IMR-90 (cell line): Measurements from ENCODE around the gene SGPL1. TPM values are rescaled to one million over a fixed set of nuclear protein-coding genes. Genes with fewer than 3 reads are reported as not detected.

Experiments used
- ATAC-seq: fragments of 200-7000 bp; cut with Tn5 transposase; 2 replicates; pipeline ENCODE4 v1.9.1; 2020; ENCODE audit warnings: low read depth, mild to moderate bottlenecking, moderate library complexity
- BruUV-seq: library from RNA; stranded (reverse); fragments of 400-500 nt; replicated peaks from 2 replicates; lab custom pipeline; 2021; lab: Mats Ljungman, UMichigan
- CTCF ChIA-PET: fragments of 300-600 bp; formaldehyde crosslinking; extraction: SDS; loops from one replicate; lab custom pipeline; 2021; ENCODE audit warnings: antibody characterized with exemption; lab: Yijun Ruan, JAX
- POLR2A ChIA-PET: fragments of 300-600 bp; sonication (Branson Sonifier 250); formaldehyde crosslinking; loops from one replicate; lab custom pipeline; 2022; ENCODE audit warnings: antibody characterized with exemption; ENCODE audit not compliant: unreplicated experiment; lab: Charles Lee
- DNase-seq: peaks from one replicate; pipeline ENCODE4 v3.0.0; 2013
- H2AFZ ChIP-seq: replicated peaks from 2 replicates; pipeline ENCODE3; 2013; ENCODE audit warnings: low read length, mild to moderate bottlenecking; ENCODE audit not compliant: poor library complexity
- H2AK5ac ChIP-seq: 2 replicates; pipeline ENCODE4 v1.6.1; 2013; ENCODE audit warnings: low read depth, low read length, inconsistent platforms
- H2AK9ac ChIP-seq: replicated peaks from 2 replicates; pipeline ENCODE3; 2013; ENCODE audit warnings: mild to moderate bottlenecking, low read depth, low read length, moderate library complexity; ENCODE audit not compliant: poor library complexity
- H2BK120ac ChIP-seq: 2 replicates; pipeline ENCODE4 v1.6.1; 2013; ENCODE audit warnings: low read depth, low read length, inconsistent platforms
- H2BK15ac ChIP-seq: 3 replicates; pipeline ENCODE4 v1.6.1; 2013; ENCODE audit warnings: low read depth, low read length, inconsistent platforms
- H2BK20ac ChIP-seq: 2 replicates; pipeline ENCODE4 v1.6.1; 2013; ENCODE audit warnings: low read depth, mild to moderate bottlenecking, inconsistent platforms, low read length, moderate library complexity
- H2BK5ac ChIP-seq: 2 replicates; pipeline ENCODE4 v1.6.1; 2013; ENCODE audit warnings: mild to moderate bottlenecking, low read depth, low read length, inconsistent platforms; ENCODE audit not compliant: poor library complexity, severe bottlenecking
- H3K14ac ChIP-seq: replicated peaks from 2 replicates; pipeline ENCODE4 v1.6.1; 2013; ENCODE audit warnings: low read depth, low read length, inconsistent platforms
- H3K18ac ChIP-seq: 2 replicates; pipeline ENCODE4 v1.6.1; 2013; ENCODE audit warnings: low read depth, low read length, control low read depth
- H3K23ac ChIP-seq: 2 replicates; pipeline ENCODE4 v1.6.1; 2013; ENCODE audit warnings: low read depth, low read length, inconsistent platforms
- H3K27ac ChIP-seq: 2 replicates; pipeline ENCODE4 v1.5.1; 2013; ENCODE audit warnings: mild to moderate bottlenecking, control low read depth, low read length; ENCODE audit not compliant: insufficient read depth
- H3K27me3 ChIP-seq: 2 replicates; pipeline ENCODE4 v1.6.1; 2013; ENCODE audit warnings: low read length; ENCODE audit not compliant: control insufficient read depth, insufficient read depth
- H3K36me3 ChIP-seq: 2 replicates; pipeline ENCODE4 v1.6.1; 2013; ENCODE audit warnings: low read length, mixed read lengths; ENCODE audit not compliant: control insufficient read depth, insufficient read depth
- H3K4ac ChIP-seq: 2 replicates; pipeline ENCODE4 v1.6.1; 2013; ENCODE audit warnings: low read depth, low read length, inconsistent platforms
- H3K4me1 ChIP-seq: 2 replicates; pipeline ENCODE4 v1.6.1; 2013; ENCODE audit warnings: low read length, mixed read lengths; ENCODE audit not compliant: control insufficient read depth, insufficient read depth
- H3K4me2 ChIP-seq: 2 replicates; pipeline ENCODE4 v1.6.1; 2013; ENCODE audit warnings: low read depth, mild to moderate bottlenecking, control low read depth, low read length, moderate library complexity
- H3K4me3 ChIP-seq: 2 replicates; pipeline ENCODE4 v1.5.1; 2013; ENCODE audit warnings: low read depth, mild to moderate bottlenecking, control low read depth, low read length, moderate library complexity; ENCODE audit not compliant: insufficient read depth
- H3K56ac ChIP-seq: 2 replicates; pipeline ENCODE4 v1.6.1; 2013; ENCODE audit warnings: low read length, inconsistent platforms; ENCODE audit not compliant: insufficient read depth; ENCODE audit errors: extremely low read depth
- H3K79me1 ChIP-seq, 2 experiments: 2 replicates each; pipeline ENCODE4 v1.6.1; 2013; ENCODE audit warnings: low read length in 2 of 2, inconsistent platforms in 1 of 2, low read depth in 1 of 2
- H3K9ac ChIP-seq: 2 replicates; pipeline ENCODE4 v1.6.1; 2013; ENCODE audit warnings: low read depth, low read length, control low read depth
- H3K9me1 ChIP-seq: 2 replicates; pipeline ENCODE4 v1.6.1; 2013; ENCODE audit warnings: low read length, inconsistent platforms; ENCODE audit not compliant: insufficient read depth
- H3K9me3 ChIP-seq: 2 replicates; pipeline ENCODE4 v1.6.1; 2013; ENCODE audit warnings: low read length; ENCODE audit not compliant: control insufficient read depth, insufficient read depth
- H4K20me1 ChIP-seq: 2 replicates; pipeline ENCODE4 v1.6.1; 2013; ENCODE audit warnings: low read length, inconsistent platforms; ENCODE audit not compliant: insufficient read depth
- H4K5ac ChIP-seq: 2 replicates; pipeline ENCODE4 v1.6.1; 2013; ENCODE audit warnings: mild to moderate bottlenecking, low read depth, low read length, control low read depth
- H4K8ac ChIP-seq, 2 experiments: 2 replicates each; pipeline ENCODE4 v1.6.1; 2013; ENCODE audit warnings: low read depth in 2 of 2, low read length in 2 of 2, control low read depth in 1 of 2, inconsistent platforms in 1 of 2
- H4K91ac ChIP-seq: 2 replicates; pipeline ENCODE4 v1.6.1; 2013; ENCODE audit warnings: low read depth, low read length, inconsistent platforms; ENCODE audit not compliant: insufficient read depth
- BHLHE40 ChIP-seq: fragments of 150-350 bp; IDR thresholded peaks from 2 replicates; pipeline ENCODE4 v1.6.1; 2016; ENCODE audit warnings: mild to moderate bottlenecking, low read depth, low read length
- CEBPB ChIP-seq: IDR thresholded peaks from 2 replicates; pipeline ENCODE4 v1.6.1; 2012; ENCODE audit warnings: low read depth, low read length, improper control_type of control experiment
- CHD1 ChIP-seq: IDR thresholded peaks from 2 replicates; pipeline ENCODE4 v1.6.1; 2012; ENCODE audit warnings: low read depth, low read length, improper control_type of control experiment
- CTCF ChIP-seq: conservative IDR thresholded peaks from 2 replicates; pipeline ENCODE4 v1.5.1; 2012; ENCODE audit warnings: mild to moderate bottlenecking, low read depth, low read length, improper control_type of control experiment
- FOS ChIP-seq: fragments of 150-350 bp; IDR thresholded peaks from 2 replicates; pipeline ENCODE4 v1.6.1; 2016; ENCODE audit warnings: low read depth, low read length
- MAFK ChIP-seq: IDR thresholded peaks from 2 replicates; pipeline ENCODE4 v1.6.1; 2012; ENCODE audit warnings: low read depth, low read length, improper control_type of control experiment
- MAZ ChIP-seq: IDR thresholded peaks from 2 replicates; pipeline ENCODE4 v1.6.1; 2012; ENCODE audit warnings: low read depth, mild to moderate bottlenecking, low read length, improper control_type of control experiment, moderate library complexity, borderline replicate concordance
- MXI1 ChIP-seq: IDR thresholded peaks from 2 replicates; pipeline ENCODE4 v1.6.1; 2012; ENCODE audit warnings: low read depth, mild to moderate bottlenecking, low read length, moderate library complexity, borderline replicate concordance
- POLR2A ChIP-seq: IDR thresholded peaks from 2 replicates; pipeline ENCODE4 v1.6.1; 2012; ENCODE audit warnings: mild to moderate bottlenecking, low read depth, low read length
- RAD21 ChIP-seq: IDR thresholded peaks from 2 replicates; pipeline ENCODE4 v1.6.1; 2012; ENCODE audit warnings: low read length, improper control_type of control experiment
- RCOR1 ChIP-seq: IDR thresholded peaks from 2 replicates; pipeline ENCODE4 v1.6.1; 2012; ENCODE audit warnings: mild to moderate bottlenecking, low read length, improper control_type of control experiment; ENCODE audit not compliant: insufficient replicate concordance
- RFX5 ChIP-seq: IDR thresholded peaks from 2 replicates; pipeline ENCODE4 v1.8.0; 2012; ENCODE audit warnings: low read depth, mild to moderate bottlenecking, low read length, moderate library complexity
- SMC3 ChIP-seq: fragments of 150-350 bp; IDR thresholded peaks from 2 replicates; pipeline ENCODE4 v1.6.1; 2016; ENCODE audit warnings: low read depth, mild to moderate bottlenecking, antibody characterized with exemption, low read length, moderate library complexity
- USF2 ChIP-seq: fragments of 150-350 bp; IDR thresholded peaks from 2 replicates; pipeline ENCODE4 v1.6.1; 2017; ENCODE audit warnings: mild to moderate bottlenecking, antibody characterized with exemption, low read length, low read depth
- WGBS, 2 experiments: methylation state at CpG; one replicate each; pipeline versions ENCODE4 v1.1.5 to v1.1.7; 2013; ENCODE audit warnings: missing lambda C conversion rate in 2 of 2; ENCODE audit not compliant: insufficient read length in 1 of 2; ENCODE audit errors: extremely low coverage in 2 of 2; 5-methylcytosine and 5-hydroxymethylcytosine counted together
- dilution Hi-C: fragments of 300-500 bp; cut with HindIII; formaldehyde crosslinking; loops from one replicate; pipeline ENCODE4 v1.14.3; 2018; ENCODE audit warnings: low sequenced_read_pairs; ENCODE audit not compliant: unreplicated experiment
- in situ Hi-C: fragments of 300-500 bp; cut with MboI; formaldehyde crosslinking; loops from 3 replicates; pipeline ENCODE4 v1.14.3; 2019; ENCODE audit warnings: low sequenced_read_pairs, inconsistent platforms, mixed read lengths
- intact Hi-C: fragments of 100-400 bp; cut with micrococcal nuclease; formaldehyde crosslinking; loops from 2 replicates; pipeline ENCODE4 v1.10.0; 2022
- polyA plus RNA-seq, 3 experiments: library from polyadenylated mRNA; depleted of rRNA; stranded (reverse); fragments of >200 nt; gene quantifications; 2 replicates each; pipeline ENCODE4 v1.2.3, GENCODE V29; 2012; ENCODE audit warnings: low replicate concordance in 1 of 3
- total RNA-seq: library from RNA; depleted of rRNA; stranded (reverse); fragments of >200 nt; gene quantifications from 2 replicates; pipeline ENCODE4 v1.2.3, GENCODE V29; 2012

SGPL1 gene
- total and polyA plus RNA-seq, 2 of the 4 experiments (the other 2 are of a cell fraction) = 12.2 to 26.7 TPM

- Histone ChIP-seq H3K27ac (no peak overlapping the region), H2BK5ac (no peak overlapping the region), H2AK9ac (no peak overlapping the region), H3K23ac (no peak overlapping the region), H3K9me1 (no peaks in the 10 kb centered on the region), H4K91ac (no peak overlapping the region), H3K4me2 (no peak overlapping the region), H3K36me3 (no peaks in the 10 kb centered on the region), H2AFZ (peak overlapping the region; percentile 32), H3K79me1 (no peaks in the 10 kb centered on the region), H3K9me3 (no peaks in the 10 kb centered on the region), H4K20me1 (no peaks in the 10 kb centered on the region; the same call in 1 of the 2 replicates), H2BK120ac (no peak overlapping the region), H3K18ac (no peak overlapping the region), H4K8ac (no peak overlapping the region), H3K27me3 (peaks cover 62% of the 10 kb centered on the region; the same call in 1 of the 2 replicates), H2BK15ac (no peak overlapping the region), H4K5ac (no peak overlapping the region), H3K4ac (no peak overlapping the region), H3K14ac (no peak overlapping the region), H2BK20ac (no peak overlapping the region), H3K4me1 (no peaks in the 10 kb centered on the region), H3K56ac (no peak overlapping the region), H2AK5ac (no peak overlapping the region), H3K9ac (no peak overlapping the region), H3K4me3 (no peak overlapping the region)
- in situ Hi-C loops (no loop called here), dilution Hi-C loops (no loop called here), intact Hi-C loops (no loop called here)
- no peak for DNase-seq
- CTCF ChIA-PET = no interaction called here
- POLR2A ChIA-PET = no interaction called here
- no CpG with 5 or more reads among the region's 3 CpGs for WGBS, 2 experiments
- no peak for TF ChIP-seq RAD21
- TF ChIP-seq BHLHE40 = no peak
- no peak for TF ChIP-seq CEBPB
- no peak for TF ChIP-seq MAZ
- TF ChIP-seq POLR2A = no peak
- no peak for TF ChIP-seq USF2
- no peak for TF ChIP-seq CHD1
- no peak for TF ChIP-seq SMC3
- no peak for TF ChIP-seq RCOR1
- TF ChIP-seq FOS = no peak
- no peak for TF ChIP-seq MAFK
- TF ChIP-seq MXI1 = no peak
- no peak for TF ChIP-seq RFX5
- TF ChIP-seq CTCF = no peak
- no TSS peak for BruUV-seq
- ATAC-seq = no peak
Observed at GRCh38 chr10:70913893-70914240, 98.1 kb downstream of the SGPL1 start.
